Measurements from ENCODE around the gene ZBTB40. TPM values are rescaled to one million over a fixed set of nuclear protein-coding genes. Genes with fewer than 3 reads are reported as not detected.

ZBTB40 gene
- total RNA-seq, 1 experiment from 2014 or later = 19.5 TPM

GRCh38 chr1:22462928-22463327 lies 11.3 kb downstream of the ZBTB40 start:
- intact Hi-C loops (cut with micrococcal nuclease) = no loop called here
- BruUV-seq (replicated peaks) = no TSS peak
- ChIA-PET POLR2A (no interaction called here), CTCF (no interaction called here), RAD21 (ENCODE audit: low non-redundant PET in 1 of 2, low total read pairs in 2 of 2, uncharacterized antibody in 2 of 2, unreplicated experiment in 2 of 2) (no interaction called here)
- Histone ChIP-seq H3K36me3 (ENCODE audit: control insufficient read depth in 1 of 2, insufficient read depth in 2 of 2, low read length in 2 of 2) (no peaks in the 10 kb centered on the region), H3K79me2 (ENCODE audit: insufficient read depth, low read length) (peaks cover 79% of the 10 kb centered on the region), H3K4me1 (ENCODE audit: control insufficient read depth in 1 of 2, insufficient read depth in 2 of 2, low read length in 2 of 2) (no peaks in the 10 kb centered on the region), H3K9ac (ENCODE audit: low read length) (no peak overlapping the region), H2AFZ (ENCODE audit: low read depth, low read length, poor library complexity, severe bottlenecking) (no peak overlapping the region), H3K27me3 (ENCODE audit: insufficient read depth, low read length) (no peaks in the 10 kb centered on the region), H3K9me2 (ENCODE audit: insufficient read depth) (no peaks in the 10 kb centered on the region), H4K20me1 (ENCODE audit: insufficient read depth) (0 out of 2 replicates have a peak, but pooled peaks cover 3% of the 10 kb centered on the region), H3K9me3 (ENCODE audit: control insufficient read depth in 1 of 2, insufficient read depth in 1 of 2, low read depth in 1 of 2, low read length in 2 of 2) (no peaks in the 10 kb centered on the region), H3K27ac (ENCODE audit: low read depth, low read length) (no peak overlapping the region), H3K4me3 (replicated peaks in 1 of 2; ENCODE audit: low read depth in 1 of 2, low read length in 2 of 2) (no peak overlapping the region), H3K4me2 (ENCODE audit: low read length) (no peak overlapping the region)
- DNase-seq (ENCODE audit: low read depth, low spot score) (no peak), ATAC-seq (no peak)
- TF ChIP-seq CTCF (IDR thresholded peaks at IDR 0.05 in 2 of 3, conservative IDR thresholded peaks at IDR 0.05 in 1 of 3; ENCODE audit: borderline replicate concordance in 1 of 3, insufficient read depth in 1 of 3, low read depth in 2 of 3, low read length in 2 of 3) = no peak
- no peak for TF ChIP-seq CBX3 (IDR thresholded peaks at IDR 0.05; ENCODE audit: low read depth)
- TF ChIP-seq SRF (IDR thresholded peaks at IDR 0.05; ENCODE audit: low read depth) = no peak
- TF ChIP-seq ZNF274 (IDR thresholded peaks at IDR 0.05; ENCODE audit: low read depth, low read length) = no peak
- no peak for TF ChIP-seq ZFX (IDR thresholded peaks at IDR 0.05)

GRCh38 chr1:22465015-22465565 lies 13.4 kb downstream of the ZBTB40 start:
- Histone ChIP-seq H3K4me2 (ENCODE audit: low read length) (no peak overlapping the region), H4K20me1 (ENCODE audit: insufficient read depth) (no peaks in the 10 kb centered on the region), H3K9me3 (ENCODE audit: control insufficient read depth in 1 of 2, insufficient read depth in 1 of 2, low read depth in 1 of 2, low read length in 2 of 2) (no peaks in the 10 kb centered on the region), H3K36me3 (ENCODE audit: control insufficient read depth in 1 of 2, insufficient read depth in 2 of 2, low read length in 2 of 2) (no peaks in the 10 kb centered on the region), H3K27ac (ENCODE audit: low read depth, low read length) (no peak overlapping the region), H3K79me2 (ENCODE audit: insufficient read depth, low read length) (peaks cover 68% of the 10 kb centered on the region), H2AFZ (ENCODE audit: low read depth, low read length, poor library complexity, severe bottlenecking) (no peak overlapping the region), H3K9ac (ENCODE audit: low read length) (no peak overlapping the region), H3K4me3 (replicated peaks in 1 of 2; ENCODE audit: low read depth in 1 of 2, low read length in 2 of 2) (no peak overlapping the region), H3K27me3 (ENCODE audit: insufficient read depth, low read length) (no peaks in the 10 kb centered on the region), H3K4me1 (ENCODE audit: control insufficient read depth in 1 of 2, insufficient read depth in 2 of 2, low read length in 2 of 2) (peaks cover 0 to 3% of the 10 kb centered on the region in 2 experiments; a peak in 1 of 4 replicates), H3K9me2 (ENCODE audit: insufficient read depth) (no peaks in the 10 kb centered on the region)
- no peak for DNase-seq (ENCODE audit: low read depth, low spot score)
- RAD21 ChIA-PET (ENCODE audit: low non-redundant PET in 1 of 2, low total read pairs in 2 of 2, uncharacterized antibody in 2 of 2, unreplicated experiment in 2 of 2) = no interaction called here
- no peak for ATAC-seq
- TF ChIP-seq POLR2AphosphoS5 (IDR thresholded peaks at IDR 0.05; ENCODE audit: low read depth, low read length) = no peak
- CTCF ChIA-PET = no interaction called here
- POLR2A ChIA-PET = no interaction called here
- intact Hi-C loops (cut with micrococcal nuclease) = no loop called here
- BruUV-seq (replicated peaks) = no TSS peak

All from HCT116 (cell line).